Activated CD4-positive, alpha-beta T cell treated with anti-CD3 and anti-CD28 coated beads for 48 hours (primary cell): Measurements from ENCODE around the gene ATP6V0E1.
A peak's percentile ranks its signal among the peaks of the same experiment; 100 is the strongest.

ENCODE experiments used
- DNase-seq: peaks from one replicate; pipeline ENCODE4 v3.0.0-alpha.2; 2020

ATP6V0E1 gene

DNA sequence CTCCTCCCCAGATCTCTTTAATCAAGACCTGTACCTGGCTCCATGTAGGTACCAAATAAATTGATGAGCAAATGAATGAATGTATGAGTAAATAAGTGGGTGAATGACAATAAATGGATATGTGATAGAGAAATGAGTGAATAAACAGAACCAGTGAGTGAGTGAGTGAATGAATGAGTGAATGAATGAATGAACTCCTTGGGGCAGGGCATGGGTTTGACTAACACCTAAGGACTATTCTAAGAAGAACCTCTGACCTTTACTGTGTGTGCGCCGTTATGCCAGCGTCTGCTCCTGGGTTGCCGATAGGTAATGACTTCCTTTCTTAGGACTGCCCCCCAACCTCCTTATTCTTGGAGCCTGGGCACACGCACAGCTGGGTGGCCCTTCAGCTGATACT lies 26.1 kb upstream of the ATP6V0E1 start:
- no peak for DNase-seq

DNA sequence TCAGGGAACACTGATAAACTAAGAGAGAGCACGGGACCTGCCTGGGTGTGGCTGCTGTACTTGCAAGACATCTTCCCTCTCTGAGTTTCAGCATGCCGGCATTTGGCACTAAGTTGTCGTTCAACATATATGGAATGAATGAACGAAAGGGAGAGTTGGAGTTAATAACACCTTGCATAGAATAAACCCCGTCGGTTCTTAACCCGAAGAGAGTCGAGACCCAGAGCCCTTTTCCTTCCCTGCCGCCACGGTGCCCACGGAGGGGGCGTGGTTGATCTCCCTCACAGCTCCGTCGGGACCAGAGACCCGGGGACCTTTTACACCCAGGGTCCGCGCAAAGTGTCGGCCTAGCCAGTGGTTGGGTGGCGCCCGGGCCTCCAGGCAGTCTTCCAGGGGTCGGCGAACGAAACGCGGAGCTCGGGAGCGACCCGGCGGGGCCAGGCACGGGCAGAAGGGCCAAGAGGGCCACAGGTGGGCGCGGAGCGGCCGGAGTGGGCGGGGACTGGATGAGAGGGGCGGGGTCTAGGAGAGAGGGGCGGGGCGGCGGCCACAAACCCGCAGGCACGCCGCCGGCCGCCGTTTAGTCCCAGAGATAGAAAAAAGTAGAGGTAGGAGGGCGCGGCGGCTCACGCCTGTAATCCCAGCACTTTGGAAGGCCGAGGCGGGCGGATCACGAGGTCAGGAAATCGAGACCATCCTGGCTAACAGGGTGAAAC lies 25.1 kb upstream of the ATP6V0E1 start:
- peak; percentile 75 for DNase-seq

DNA sequence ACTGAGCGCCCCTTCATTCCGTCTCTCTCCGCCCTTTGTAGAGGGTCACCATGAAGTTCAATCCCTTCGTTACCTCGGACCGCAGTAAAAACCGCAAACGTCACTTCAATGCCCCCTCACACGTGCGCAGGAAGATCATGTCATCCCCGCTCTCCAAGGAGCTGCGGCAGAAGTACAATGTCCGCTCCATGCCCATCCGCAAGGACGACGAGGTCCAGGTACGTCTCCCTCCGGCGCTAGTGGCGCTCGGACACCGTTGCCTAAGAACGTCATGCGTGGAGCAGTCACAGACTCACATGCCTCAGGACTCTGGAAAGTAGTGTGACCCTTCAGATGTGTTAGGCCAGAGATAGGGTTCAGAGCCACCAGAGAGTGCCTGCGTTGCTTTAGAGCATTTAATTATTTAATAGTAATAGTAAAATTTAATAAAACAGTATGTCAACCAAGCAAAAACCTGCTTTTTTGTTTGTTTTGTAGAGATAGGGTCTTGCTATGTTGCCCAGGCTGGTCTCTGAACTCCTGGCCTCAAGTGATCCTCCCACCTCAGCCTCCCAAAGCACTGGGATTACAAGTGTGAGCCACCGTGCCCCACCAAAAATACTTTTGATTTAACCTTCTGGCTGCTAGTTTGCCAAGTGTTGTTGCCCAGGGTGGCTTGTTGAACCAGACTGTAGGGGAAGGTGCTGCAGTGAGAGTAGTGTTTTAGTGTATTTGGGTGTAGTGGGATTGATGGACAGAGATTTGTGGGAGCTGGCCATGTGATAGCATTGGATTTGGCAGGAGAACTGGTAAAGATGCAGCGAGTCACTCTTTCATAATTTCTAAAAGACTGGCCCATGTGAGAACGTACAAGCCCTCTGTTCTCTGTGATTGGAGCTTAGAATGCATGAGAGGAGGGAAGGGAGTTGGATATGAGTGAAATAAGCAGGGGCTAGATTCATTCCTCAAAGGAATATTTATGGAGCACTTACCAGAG lies 23.5 kb upstream of the ATP6V0E1 start:
- peak; percentile 26 for DNase-seq

DNA sequence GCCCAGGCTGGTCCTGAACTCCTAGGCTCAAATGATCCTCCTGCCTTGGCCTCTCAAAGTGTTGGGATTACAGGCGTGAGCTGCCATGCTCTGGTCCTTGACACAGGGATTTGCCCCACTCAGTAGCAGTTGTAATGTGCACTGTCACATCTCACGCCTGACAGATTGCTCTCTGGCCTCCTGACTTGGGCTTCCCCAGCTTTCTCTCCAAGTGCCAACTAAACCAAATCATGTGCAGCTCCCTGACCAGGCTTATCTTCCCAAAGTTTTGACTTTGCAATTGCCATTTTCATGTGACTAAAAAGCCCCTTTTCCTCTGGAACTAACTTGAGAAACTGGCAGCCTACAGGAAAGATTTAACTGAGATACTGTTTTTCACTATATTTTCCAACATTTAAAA lies 13.7 kb upstream of the ATP6V0E1 start:
- no peak for DNase-seq

DNA sequence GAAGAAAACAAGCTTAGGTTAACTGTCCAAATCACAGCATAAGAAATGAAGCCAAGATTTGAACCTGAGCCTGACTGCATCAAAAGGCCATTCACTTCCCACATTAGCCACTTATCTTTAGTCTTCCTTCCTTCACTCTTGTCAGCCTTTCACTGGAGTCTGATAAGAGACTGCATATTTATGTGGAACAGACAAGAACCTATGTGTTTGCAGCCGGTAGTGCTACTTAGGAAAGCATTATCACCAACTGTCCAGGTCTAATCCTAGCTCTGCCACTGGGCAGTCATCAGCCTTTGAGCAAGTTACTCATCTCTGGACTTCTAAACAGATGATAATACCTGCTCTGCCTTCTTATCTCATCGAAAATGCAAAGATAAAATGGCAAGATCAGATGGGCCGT lies 12.1 kb upstream of the ATP6V0E1 start:
- DNase-seq = no peak

DNA sequence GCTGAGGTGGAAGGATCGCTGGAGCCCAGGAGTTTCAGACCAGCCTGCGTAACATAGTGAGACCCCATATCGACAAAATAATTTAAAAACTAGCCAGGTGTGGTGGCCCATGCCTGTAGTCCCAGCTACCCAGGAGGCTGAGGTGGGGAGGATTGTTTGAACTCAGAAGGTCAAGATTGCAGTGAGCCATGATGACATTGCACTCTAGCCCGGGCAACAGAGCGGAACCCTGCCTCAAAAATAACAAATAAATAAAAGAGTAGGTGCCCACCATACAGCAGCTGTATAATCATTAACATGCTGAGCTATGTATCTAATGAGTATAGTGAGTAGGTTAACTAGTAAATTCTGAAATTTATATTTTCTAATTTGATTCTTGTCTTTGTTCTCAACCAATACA lies 11.0 kb upstream of the ATP6V0E1 start:
- DNase-seq = no peak

DNA sequence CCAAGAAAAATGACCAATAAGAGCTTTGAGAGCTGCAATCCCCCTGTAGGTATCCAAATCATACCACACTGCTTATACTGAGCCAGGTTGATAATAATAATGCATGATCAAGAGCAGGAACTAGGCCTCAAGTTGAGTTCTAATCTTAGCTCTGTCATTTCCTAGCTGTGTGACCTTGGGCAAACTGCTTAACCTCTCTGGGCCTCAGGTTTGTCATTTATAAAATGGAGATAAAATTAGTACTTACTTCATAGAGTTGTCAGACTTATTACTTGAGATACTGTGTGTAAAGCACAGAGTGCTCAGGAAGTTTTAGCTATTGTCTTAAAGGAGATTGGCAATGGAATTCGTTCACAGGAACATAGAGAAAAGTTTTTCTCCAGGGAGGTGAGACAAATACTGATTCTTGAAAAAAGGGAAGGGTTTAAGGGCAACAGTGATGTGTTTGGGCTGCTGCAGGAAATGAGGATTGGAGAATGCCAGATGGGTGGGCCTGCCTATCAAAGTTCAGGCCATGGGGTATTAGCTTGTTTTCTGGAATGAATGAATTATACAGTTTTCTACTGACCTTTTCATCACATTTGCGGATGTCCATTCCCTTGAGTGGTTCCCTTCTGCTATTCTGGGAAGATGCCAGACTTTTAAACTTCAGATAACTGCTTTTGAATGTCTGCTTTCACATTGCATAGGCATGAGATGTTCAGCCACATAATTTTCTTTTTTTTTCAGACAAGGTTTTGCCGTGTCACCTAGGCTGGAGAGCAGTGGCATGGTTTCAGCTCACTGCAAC lies 10.2 kb upstream of the ATP6V0E1 start:
- DNase-seq = no peak

DNA sequence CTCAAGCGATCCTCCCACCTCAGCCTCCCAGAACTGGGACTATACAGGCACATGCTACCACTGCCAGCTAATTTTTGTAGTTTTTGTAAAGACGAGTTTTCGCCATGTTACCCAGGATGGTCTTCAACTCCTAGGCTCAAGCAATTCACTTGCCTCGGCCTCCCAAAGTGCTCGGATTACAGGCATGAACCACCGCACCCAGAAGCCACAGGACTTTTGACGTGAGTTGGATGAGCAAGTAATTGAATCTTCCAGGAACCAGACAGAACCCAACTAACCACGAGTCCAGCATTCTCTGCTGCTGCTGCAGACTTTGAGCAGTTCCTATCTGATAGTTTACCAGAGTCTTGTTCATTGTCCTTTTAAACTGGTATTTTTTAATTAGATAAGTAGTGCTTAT lies 9.6 kb upstream of the ATP6V0E1 start:
- no peak for DNase-seq

DNA sequence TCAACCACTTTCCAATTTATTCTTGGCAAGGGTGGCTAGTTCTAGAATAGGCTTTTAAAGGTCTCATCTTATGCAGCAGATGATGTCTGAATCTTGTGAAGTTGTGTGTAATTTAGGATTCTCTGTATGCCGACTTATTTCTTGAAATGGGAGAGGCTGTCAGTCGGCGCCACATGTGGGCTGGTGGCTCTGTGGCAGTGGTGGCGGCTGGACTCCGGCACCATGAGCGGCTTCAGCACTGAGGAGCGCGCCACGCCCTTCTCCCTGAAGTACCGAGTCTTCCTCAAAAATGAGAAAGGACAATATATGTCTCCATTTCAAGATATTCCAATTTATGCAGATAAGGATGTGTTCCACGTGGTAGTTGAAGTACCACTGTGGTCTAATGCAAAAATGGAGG lies 8.3 kb upstream of the ATP6V0E1 start:
- DNase-seq = no peak

DNA sequence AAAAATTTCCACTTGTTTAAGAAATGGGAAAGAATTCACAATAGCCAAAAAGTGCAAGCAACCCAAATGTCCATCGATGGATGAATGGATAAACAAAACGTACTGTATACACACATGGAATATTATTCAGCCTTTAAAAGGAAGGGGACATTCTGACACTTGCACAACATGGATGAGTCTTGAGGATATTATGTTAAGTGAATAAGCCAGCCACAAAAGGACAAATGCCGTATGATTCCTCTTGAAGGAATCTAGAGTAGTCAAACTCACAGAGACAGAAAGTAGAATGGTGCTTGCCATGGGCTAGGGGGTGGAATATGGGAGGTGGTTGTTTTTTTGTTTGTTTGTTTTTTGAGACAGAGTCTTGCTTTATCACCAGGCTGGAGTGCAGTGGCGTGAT lies 3.8 kb upstream of the ATP6V0E1 start:
- DNase-seq = no peak

DNA sequence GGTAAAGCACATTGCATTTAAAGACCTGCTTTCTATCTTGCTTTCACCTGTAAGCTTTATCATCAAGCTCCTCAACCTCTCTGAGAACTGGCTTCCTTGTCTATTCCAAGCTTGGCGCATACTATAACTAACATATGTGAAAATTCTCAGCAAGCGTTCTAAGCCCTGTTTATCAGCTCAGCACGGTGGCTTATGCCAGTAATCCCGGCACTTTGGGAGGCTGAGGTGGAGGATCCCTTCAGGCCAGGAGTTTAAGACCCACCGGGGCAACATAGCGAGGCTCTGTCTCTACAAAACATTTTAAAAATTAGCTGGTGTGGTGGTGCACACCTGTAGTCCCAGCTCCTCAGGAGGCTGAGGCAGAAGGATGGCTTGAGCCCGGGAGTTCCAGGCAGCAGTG lies 1.6 kb upstream of the ATP6V0E1 start:
- no peak for DNase-seq

DNA sequence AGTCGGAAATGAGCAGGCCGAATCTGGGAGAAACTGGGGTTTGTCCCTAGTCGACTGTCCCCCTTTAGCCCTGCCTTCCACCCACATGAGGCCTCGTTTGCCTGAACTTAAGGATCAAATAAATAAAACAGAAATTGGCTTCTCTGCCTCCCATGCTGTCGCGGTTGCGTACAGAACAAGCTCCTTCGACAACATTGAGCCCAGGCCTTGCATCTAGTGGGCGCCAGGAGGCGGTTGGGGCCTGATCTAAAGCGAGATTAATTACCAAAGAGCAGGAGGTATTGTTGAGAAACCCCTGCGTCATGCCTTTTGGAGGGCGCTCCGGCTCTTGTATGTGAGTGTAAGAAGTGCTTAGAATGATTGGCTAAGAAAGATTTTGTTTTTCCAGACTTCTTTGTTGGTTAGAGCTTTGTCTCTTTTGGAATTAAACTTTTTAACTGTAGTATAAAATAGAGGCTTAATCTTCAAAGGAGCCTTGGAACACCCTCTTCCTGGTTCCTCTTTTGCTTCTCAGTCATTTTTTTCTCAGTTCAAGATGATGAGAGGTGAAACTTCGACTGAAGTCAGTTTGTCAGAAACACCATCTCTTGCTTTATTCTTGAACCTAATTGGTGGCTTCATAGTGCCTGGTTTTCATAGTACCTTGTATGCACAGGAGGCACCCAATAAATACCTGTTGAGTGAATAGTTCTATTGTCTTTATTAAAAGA lies 828 bp downstream of the ATP6V0E1 start:
- peak; percentile 87 for DNase-seq

DNA sequence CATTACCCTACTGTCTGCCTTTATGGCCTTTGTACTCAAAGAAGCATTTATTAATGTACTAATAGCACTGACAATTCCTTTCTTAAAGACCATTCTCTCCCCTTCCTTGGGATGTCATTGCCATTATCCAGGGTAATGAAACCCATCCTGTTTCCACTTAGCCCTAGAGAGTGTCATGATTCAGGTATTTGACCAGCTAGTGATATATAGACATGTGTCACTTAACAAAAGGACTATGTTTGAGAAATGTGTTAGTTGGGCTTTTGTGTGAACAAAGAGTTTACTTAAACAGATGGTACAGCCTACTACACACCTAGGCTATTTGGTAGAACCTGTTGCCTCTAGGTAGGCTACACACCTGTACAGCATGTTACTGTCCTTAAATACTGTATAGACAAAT lies 2.0 kb downstream of the ATP6V0E1 start:
- DNase-seq = no peak

DNA sequence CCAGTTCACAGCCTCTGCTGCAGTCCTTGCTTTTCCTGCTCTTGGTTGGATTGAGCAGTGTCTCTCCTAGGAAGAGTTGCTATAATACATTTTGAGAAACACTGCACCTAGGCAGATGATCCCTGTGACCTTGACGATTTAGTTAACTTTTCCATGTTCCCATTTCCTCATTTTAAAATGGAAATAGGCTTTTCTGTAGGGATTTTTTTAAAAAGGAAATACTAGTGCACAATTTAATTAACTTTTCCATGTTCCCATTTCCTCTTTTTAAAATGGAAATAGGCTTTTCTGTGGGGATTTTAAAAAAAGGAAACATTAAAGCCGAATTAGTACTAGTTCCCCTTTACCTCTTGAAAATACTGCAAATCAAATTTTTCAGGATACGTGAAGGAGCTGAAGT lies 4.7 kb downstream of the ATP6V0E1 start:
- no peak for DNase-seq

DNA sequence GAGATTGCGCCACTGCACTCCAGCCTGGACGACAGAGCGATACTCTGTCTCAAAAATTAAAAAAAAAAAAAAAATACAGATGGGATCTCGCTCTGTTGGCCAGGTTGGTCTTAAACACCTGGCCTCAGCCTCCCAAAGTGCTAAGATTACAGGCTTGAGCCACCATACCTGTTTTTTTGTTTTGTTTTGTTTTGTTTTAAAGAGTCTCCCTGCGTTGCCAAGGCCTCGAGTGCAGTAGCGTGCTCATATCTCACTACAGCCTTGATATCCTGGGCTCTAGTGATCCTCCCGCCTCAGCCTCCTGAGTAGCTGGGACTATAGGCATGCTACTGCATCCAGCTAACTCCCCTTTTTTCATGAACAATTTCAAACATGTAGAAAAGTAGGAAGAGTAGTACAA lies 7.2 kb downstream of the ATP6V0E1 start:
- no peak for DNase-seq

DNA sequence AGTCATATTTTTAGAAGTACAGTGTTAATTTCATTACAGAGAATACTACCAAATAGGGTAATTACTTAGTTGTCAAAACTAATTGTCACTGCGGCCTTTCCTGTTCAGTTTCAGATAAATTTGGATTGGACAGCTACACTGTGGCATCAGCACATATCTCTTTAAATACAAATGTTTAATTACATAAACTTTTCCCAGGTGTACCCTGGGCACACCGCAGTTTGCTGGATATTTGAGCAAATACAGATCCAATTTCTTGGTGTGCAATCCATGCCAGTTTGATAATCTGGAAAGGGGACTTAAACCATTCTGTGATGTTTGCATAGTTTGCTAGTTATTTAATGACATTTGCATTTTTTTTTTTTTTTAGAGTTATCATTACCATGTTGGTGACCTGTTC lies 10.8 kb downstream of the ATP6V0E1 start:
- DNase-seq = no peak

DNA sequence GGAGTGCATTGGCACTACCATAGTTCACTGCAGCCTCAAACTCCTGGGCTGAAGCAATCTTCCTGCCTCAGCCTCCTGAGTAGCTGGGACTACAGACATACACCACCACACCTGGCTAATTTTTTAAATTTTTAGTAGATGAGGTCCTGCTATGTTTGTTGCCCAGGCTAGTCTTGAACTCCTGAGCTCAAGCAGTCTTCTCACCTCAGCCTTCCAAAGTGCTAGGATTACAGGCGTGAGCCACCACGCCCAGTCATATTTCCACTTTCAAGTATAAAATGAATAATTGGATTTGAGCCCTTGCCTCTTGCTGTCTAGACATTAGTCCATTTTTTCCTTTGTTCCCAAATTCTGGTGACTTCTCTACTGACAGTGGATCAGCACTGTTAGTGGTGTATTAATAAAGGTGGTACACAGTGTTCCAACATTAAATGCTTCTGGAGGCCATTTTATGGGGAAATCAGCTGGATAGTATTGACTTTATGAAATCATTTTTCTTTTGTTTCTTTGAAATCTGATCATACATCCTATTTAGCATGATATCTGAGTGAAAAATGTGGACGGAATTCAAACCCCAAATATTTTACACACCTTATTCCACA lies 15.9 kb downstream of the ATP6V0E1 start:
- no peak for DNase-seq

DNA sequence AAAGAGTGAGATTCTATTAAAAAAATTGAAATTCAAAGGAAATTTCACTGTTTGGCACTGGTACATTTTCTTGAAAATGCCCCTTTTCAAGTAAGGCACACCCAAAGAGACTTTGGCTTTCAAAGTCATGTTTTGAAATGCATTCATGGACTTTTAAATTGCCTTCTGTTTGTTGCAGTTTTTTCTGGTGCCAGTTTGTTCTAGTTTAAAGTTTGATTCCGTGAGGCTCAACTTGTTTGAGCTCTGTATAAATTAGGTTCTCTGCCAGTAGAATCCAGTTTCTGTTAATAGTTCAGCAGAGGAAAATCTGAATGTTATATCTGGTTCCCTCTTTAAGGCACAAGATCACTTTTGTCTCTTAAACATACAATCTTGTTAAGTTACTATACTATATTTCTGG lies 16.4 kb downstream of the ATP6V0E1 start:
- no peak for DNase-seq

DNA sequence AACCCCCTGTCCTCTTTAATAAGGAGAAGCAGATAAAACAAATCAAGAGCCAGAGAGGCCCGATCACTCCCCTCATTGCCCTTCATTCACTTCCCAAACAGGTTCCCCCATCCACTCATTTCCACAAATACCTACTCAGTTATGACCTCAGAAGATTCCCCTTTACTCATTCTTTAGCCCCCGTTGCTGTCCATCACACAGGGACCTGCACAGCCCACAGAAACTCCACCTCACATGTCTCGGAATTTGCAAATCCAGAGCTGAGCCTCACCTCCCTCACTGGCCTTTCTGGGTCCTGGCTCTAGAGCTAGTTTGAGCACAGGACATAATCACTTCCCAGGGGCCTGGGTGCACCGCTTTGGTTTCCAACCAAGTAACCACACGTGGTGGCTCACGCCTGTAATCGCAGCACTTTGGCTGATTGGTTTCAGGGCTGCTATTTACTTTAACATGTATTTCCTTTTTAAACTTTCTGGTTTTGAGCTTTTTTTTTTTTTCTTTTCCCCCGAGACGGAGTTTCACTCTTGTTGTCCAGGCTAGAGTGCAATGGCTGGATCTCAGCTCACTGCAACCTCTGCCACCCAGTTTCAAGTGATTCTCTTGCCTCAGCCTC lies 17.8 kb downstream of the ATP6V0E1 start:
- DNase-seq = peak; percentile 26

DNA sequence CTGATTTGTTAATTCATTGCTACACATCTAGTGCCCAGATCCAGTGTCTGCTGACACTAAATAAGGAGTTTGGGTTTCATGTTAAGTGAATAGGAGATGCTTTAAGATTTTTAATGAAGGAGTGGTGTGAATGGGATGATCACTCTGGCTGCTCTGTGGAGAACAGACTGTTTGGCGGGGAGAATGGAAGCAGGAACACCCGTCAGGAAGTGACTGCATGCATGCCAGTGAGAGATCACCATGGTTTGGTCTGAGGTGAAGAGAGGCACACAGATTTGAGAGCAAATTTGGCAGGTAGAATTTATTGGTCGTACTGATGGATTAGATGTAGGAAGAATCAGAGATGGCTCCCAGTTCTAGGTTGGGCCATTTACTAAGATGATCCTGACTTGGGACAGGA lies 19.8 kb downstream of the ATP6V0E1 start:
- no peak for DNase-seq

DNA sequence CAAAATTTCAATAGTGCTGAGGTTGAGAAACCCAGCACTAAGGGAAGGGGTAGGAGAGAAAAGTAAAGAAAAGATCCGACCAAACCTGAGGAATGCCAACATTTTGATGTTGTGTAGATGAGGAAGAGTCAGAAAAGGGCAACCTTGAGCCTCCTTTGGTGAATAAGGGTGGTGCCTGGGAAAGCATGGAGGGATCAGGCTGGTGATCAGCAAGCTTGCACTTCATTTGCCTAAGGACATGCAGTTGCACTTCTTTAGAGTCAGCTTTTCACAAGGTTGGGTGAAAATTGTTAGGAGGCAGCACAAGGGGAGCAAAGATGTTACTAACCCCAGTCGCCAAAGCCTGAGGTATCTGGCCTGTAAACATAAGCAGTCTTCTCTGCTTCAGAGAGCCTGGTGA lies 20.4 kb downstream of the ATP6V0E1 start:
- DNase-seq = no peak

DNA sequence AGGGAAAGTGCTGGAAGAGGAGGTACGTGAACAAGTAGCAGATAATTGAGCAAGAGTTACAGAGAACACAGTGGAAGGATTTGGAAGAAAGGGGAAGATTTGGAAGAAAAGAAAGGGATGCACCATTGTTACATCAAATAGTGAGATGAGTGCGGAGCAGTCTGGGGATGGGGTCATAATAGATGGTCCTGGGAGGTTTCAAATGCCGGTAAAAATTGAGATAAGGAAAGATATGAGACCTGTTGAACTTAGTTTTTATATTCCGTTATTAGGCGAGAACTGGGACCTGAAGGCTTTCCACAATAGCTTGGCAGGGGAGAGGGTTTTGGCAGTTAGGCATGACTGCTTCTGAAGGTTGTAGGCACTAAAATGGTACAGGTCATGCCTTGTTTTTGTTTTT lies 20.9 kb downstream of the ATP6V0E1 start:
- no peak for DNase-seq
